Mesenchymal stem cell (in vitro differentiated cells and primary cell): ENCODE measurements around the gene PKP4.

Experiments used
- DNase-seq: peaks from one replicate; pipeline ENCODE4 v3.0.0-alpha.2; 2013
- H2AFZ ChIP-seq: one replicate; pipeline ENCODE4 v1.6.1; 2013; ENCODE audit warnings: low read depth, mild to moderate bottlenecking, control low read depth, inconsistent platforms, low read length, moderate library complexity
- H2AK5ac ChIP-seq: 2 replicates; pipeline ENCODE4 v1.6.1; 2013; ENCODE audit warnings: low read length, moderate library complexity, mild to moderate bottlenecking, inconsistent platforms; ENCODE audit not compliant: severe bottlenecking
- H2BK120ac ChIP-seq: one replicate; pipeline ENCODE4 v1.6.1; 2013; ENCODE audit warnings: low read depth, mild to moderate bottlenecking, inconsistent platforms, low read length, moderate library complexity
- H2BK12ac ChIP-seq, 2 experiments: one replicate each; pipeline ENCODE4 v1.6.1; 2013; ENCODE audit warnings: inconsistent platforms in 2 of 2, low read length in 2 of 2, mild to moderate bottlenecking in 2 of 2, moderate library complexity in 2 of 2, control low read depth in 1 of 2
- H2BK15ac ChIP-seq: one replicate; pipeline ENCODE4 v1.6.1; 2013; ENCODE audit warnings: mild to moderate bottlenecking, low read depth, inconsistent platforms; ENCODE audit not compliant: poor library complexity, severe bottlenecking
- H2BK5ac ChIP-seq: 2 replicates; pipeline ENCODE4 v1.6.1; 2013; ENCODE audit warnings: low read depth, mild to moderate bottlenecking, low read length, control low read depth, inconsistent platforms; ENCODE audit not compliant: poor library complexity, severe bottlenecking
- H3K14ac ChIP-seq, 2 experiments: one replicate each; pipeline ENCODE4 v1.6.1; 2013; ENCODE audit warnings: inconsistent platforms in 2 of 2, low read length in 2 of 2, control low read depth in 1 of 2, mild to moderate bottlenecking in 1 of 2, moderate library complexity in 1 of 2
- H3K18ac ChIP-seq, 2 experiments: one replicate each; pipeline ENCODE4 v1.6.1; 2013; ENCODE audit warnings: inconsistent platforms in 2 of 2, low read length in 2 of 2, control low read depth in 1 of 2, low read depth in 1 of 2, mild to moderate bottlenecking in 1 of 2
- H3K23ac ChIP-seq, 2 experiments: one replicate each; pipeline ENCODE4 v1.6.1; 2013; ENCODE audit warnings: inconsistent platforms in 2 of 2, low read length in 2 of 2, mild to moderate bottlenecking in 2 of 2, moderate library complexity in 2 of 2, control low read depth in 1 of 2
- H3K27ac ChIP-seq: 2 replicates; pipeline ENCODE4 v1.5.1; 2013; ENCODE audit warnings: mild to moderate bottlenecking, moderate library complexity, low read length, control low read depth, inconsistent platforms; ENCODE audit not compliant: poor library complexity, severe bottlenecking
- H3K27me3 ChIP-seq, 2 experiments: 2 replicates each; pipeline versions ENCODE4 v1.6.1 to v1.7.0; 2013; ENCODE audit warnings: low read length in 2 of 2, mild to moderate bottlenecking in 2 of 2, moderate library complexity in 2 of 2, control low read depth in 1 of 2, inconsistent platforms in 1 of 2; ENCODE audit not compliant: control insufficient read depth in 1 of 2, insufficient read depth in 1 of 2
- H3K36me3 ChIP-seq, 2 experiments: 2 replicates each; pipeline versions ENCODE4 v1.6.1 to v1.7.0; 2013; ENCODE audit warnings: low read length in 2 of 2, control low read depth in 1 of 2, inconsistent platforms in 1 of 2, low read depth in 1 of 2, mild to moderate bottlenecking in 1 of 2; ENCODE audit not compliant: insufficient read depth in 2 of 2, control insufficient read depth in 1 of 2
- H3K4ac ChIP-seq, 2 experiments: one replicate each; pipeline ENCODE4 v1.6.1; 2013; ENCODE audit warnings: inconsistent platforms in 2 of 2, low read length in 2 of 2, mild to moderate bottlenecking in 2 of 2, moderate library complexity in 2 of 2, control low read depth in 1 of 2, low read depth in 1 of 2
- H3K4me1 ChIP-seq: 2 replicates; pipeline ENCODE4 v1.6.1; 2013; ENCODE audit warnings: low read depth, low read length, control low read depth; ENCODE audit not compliant: control insufficient read depth, insufficient read depth
- H3K4me2 ChIP-seq: 2 replicates; pipeline ENCODE4 v1.6.1; 2013; ENCODE audit warnings: low read length, mild to moderate bottlenecking, inconsistent platforms; ENCODE audit not compliant: poor library complexity, severe bottlenecking
- H3K4me3 ChIP-seq, 2 experiments: 2 replicates each; pipeline versions ENCODE4 v1.5.1 to v1.7.0; 2013; ENCODE audit warnings: low read length in 2 of 2, mild to moderate bottlenecking in 2 of 2, control low read depth in 1 of 2, low read depth in 1 of 2; ENCODE audit not compliant: insufficient read depth in 1 of 2
- H3K79me1 ChIP-seq: replicated peaks from 2 replicates; pipeline ENCODE4 v1.6.1; 2013; ENCODE audit warnings: mild to moderate bottlenecking, control low read depth, low read length, inconsistent platforms; ENCODE audit not compliant: poor library complexity, severe bottlenecking
- H3K9ac ChIP-seq: 2 replicates; pipeline ENCODE4 v1.7.0; 2013; ENCODE audit warnings: mild to moderate bottlenecking, low read length, moderate library complexity
- H3K9me3 ChIP-seq: 2 replicates; pipeline ENCODE4 v1.7.0; 2013; ENCODE audit warnings: mild to moderate bottlenecking, low read length; ENCODE audit not compliant: control insufficient read depth
- H4K8ac ChIP-seq: one replicate; pipeline ENCODE4 v1.6.1; 2013; ENCODE audit warnings: inconsistent platforms, mild to moderate bottlenecking, low read length, moderate library complexity
- H4K91ac ChIP-seq: one replicate; pipeline ENCODE4 v1.6.1; 2013; ENCODE audit warnings: mild to moderate bottlenecking, low read length, inconsistent platforms
- WGBS: methylation state at CpG from one replicate; pipeline ENCODE4 v1.1.7; 2013; ENCODE audit warnings: mixed read lengths; 5-methylcytosine and 5-hydroxymethylcytosine counted together

Gene PKP4

DNA sequence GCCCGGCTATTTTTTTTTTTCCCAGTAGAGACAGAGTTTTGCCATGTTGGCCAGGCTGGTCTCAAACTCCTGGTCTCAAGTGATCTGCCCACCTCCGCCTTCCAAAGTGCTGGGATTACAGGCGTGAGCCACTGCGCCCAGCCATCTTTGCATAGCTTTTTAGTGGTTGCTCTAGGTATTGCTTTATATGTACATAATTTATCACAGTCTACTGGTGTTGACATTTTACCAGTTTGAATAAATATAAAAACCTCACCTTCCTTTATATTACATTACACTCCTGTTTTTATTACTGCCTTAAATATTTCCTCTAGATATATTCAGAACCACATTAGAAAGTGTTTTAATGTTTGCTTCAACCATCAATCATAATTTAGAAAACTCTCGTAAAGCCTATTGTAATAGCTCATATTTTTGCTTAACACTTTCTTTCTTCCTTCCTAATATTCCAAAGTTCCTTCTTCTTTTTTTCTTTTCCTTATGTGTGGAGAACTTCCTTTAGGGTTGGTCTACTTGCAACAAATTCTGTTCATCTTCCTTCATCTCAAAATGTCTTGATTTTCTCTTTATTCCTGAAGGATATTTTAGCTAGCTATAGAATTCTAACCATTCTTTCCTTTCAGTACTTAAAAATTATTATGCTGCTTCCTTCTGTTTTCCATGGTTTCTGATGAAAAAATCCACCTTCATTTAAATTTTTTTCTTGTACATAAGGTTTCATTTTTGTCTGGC is 256.2 kb downstream of the PKP4 start:
- H4K8ac ChIP-seq, result no peak overlapping the region
- H3K36me3 ChIP-seq, result no peaks in the 10 kb centered on the region
- no peak overlapping the region for H3K4me3 ChIP-seq
- H2BK5ac ChIP-seq, result no peak overlapping the region
- no peak overlapping the region for H2BK12ac ChIP-seq
- H3K23ac ChIP-seq, result no peak overlapping the region
- no peak overlapping the region for H3K9ac ChIP-seq
- H2AK5ac ChIP-seq, result no peak overlapping the region
- peaks cover 3% of the 10 kb centered on the region for H3K4me1 ChIP-seq
- no peak for DNase-seq
- peaks cover 0 to 5% of the 10 kb centered on the region in 2 experiments for H3K27me3 ChIP-seq
- H3K4ac ChIP-seq, result no peak overlapping the region
- no peak overlapping the region for H3K14ac ChIP-seq
- H3K18ac ChIP-seq, result no peak overlapping the region
- H3K27ac ChIP-seq, result no peak overlapping the region
- H2BK15ac ChIP-seq, result no peak overlapping the region
- H3K79me1 ChIP-seq, result no peaks in the 10 kb centered on the region
- H4K91ac ChIP-seq, result no peak overlapping the region
- no peak overlapping the region for H2AFZ ChIP-seq
- peaks cover 8% of the 10 kb centered on the region for H3K9me3 ChIP-seq
- WGBS, result 90% methylated on average over 4 of the region's 5 CpGs
- H2BK120ac ChIP-seq, result no peak overlapping the region
- H3K4me2 ChIP-seq, result no peak overlapping the region

GRCh38 chr2:158713523-158714138 is 256.9 kb downstream of the PKP4 start:
- no peaks in the 10 kb centered on the region for H3K36me3 ChIP-seq
- no peak overlapping the region for H3K27ac ChIP-seq
- H4K91ac ChIP-seq, result no peak overlapping the region
- no peak overlapping the region for H2BK15ac ChIP-seq
- 100% methylated on average over 1 of the region's 2 CpGs for WGBS
- H2BK12ac ChIP-seq, result no peak overlapping the region
- H3K4me1 ChIP-seq, result peaks cover 3% of the 10 kb centered on the region
- no peak overlapping the region for H2BK5ac ChIP-seq
- DNase-seq, result no peak
- no peak overlapping the region for H2AFZ ChIP-seq
- no peak overlapping the region for H3K4me3 ChIP-seq
- H3K14ac ChIP-seq, result no peak overlapping the region
- no peak overlapping the region for H2AK5ac ChIP-seq
- H3K18ac ChIP-seq, result no peak overlapping the region
- no peak overlapping the region for H3K4ac ChIP-seq
- H3K9me3 ChIP-seq, result peaks cover 8% of the 10 kb centered on the region
- no peak overlapping the region for H4K8ac ChIP-seq
- no peak overlapping the region for H3K9ac ChIP-seq
- no peaks in the 10 kb centered on the region for H3K79me1 ChIP-seq
- H2BK120ac ChIP-seq, result no peak overlapping the region
- H3K23ac ChIP-seq, result no peak overlapping the region
- no peak overlapping the region for H3K4me2 ChIP-seq
- H3K27me3 ChIP-seq, result peaks cover 0 to 5% of the 10 kb centered on the region in 2 experiments

- H2BK15ac ChIP-seq, result no peak overlapping the region
- H2BK120ac ChIP-seq, result no peak overlapping the region
- no peak overlapping the region for H4K91ac ChIP-seq
- H2AFZ ChIP-seq, result no peak overlapping the region
- DNase-seq, result no peak
- no peak overlapping the region for H2BK5ac ChIP-seq
- H3K23ac ChIP-seq, result no peak overlapping the region
- H3K27me3 ChIP-seq, result peaks cover 0 to 5% of the 10 kb centered on the region in 2 experiments
- peaks cover 8% of the 10 kb centered on the region for H3K9me3 ChIP-seq
- no peak overlapping the region for H3K4me3 ChIP-seq
- peaks cover 3% of the 10 kb centered on the region for H3K4me1 ChIP-seq
- H4K8ac ChIP-seq, result no peak overlapping the region
- H2AK5ac ChIP-seq, result no peak overlapping the region
- no peak overlapping the region for H3K27ac ChIP-seq
- H3K18ac ChIP-seq, result no peak overlapping the region
- H3K14ac ChIP-seq, result no peak overlapping the region
- H3K4ac ChIP-seq, result no peak overlapping the region
- H3K79me1 ChIP-seq, result no peaks in the 10 kb centered on the region
- no peak overlapping the region for H3K9ac ChIP-seq
- no peak overlapping the region for H2BK12ac ChIP-seq
- no peaks in the 10 kb centered on the region for H3K36me3 ChIP-seq
- H3K4me2 ChIP-seq, result no peak overlapping the region
- 65% methylated on average over 3 of the region's 4 CpGs for WGBS
Observed at GRCh38 chr2:158714420-158714819, 257.7 kb downstream of the PKP4 start.

DNA sequence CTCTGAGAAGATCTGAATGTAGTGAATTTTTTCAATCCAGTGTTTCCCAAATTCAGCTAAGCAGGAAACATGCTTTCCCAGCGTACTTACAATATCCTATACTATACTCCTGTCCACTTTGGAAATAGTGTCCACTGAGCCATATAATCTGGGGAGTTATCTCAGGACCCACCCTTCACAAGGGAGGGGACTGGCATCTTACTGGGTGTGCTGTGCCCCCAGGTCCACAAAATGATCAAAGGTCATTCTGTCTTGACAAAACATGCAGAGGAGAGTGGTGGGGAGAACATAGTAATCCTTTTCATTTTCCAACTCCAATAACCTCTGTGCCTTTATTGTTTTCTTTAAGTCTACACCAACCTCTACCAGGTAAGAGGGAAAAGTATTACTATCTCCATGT is 258.6 kb downstream of the PKP4 start:
- H3K27me3 ChIP-seq, result peaks cover 0 to 11% of the 10 kb centered on the region in 2 experiments
- no peak overlapping the region for H4K8ac ChIP-seq
- H3K14ac ChIP-seq, result no peak overlapping the region
- peaks cover 8% of the 10 kb centered on the region for H3K9me3 ChIP-seq
- H3K23ac ChIP-seq, result no peak overlapping the region
- peaks cover 3% of the 10 kb centered on the region for H3K4me1 ChIP-seq
- no peak overlapping the region for H2BK12ac ChIP-seq
- H2BK5ac ChIP-seq, result no peak overlapping the region
- H3K4me2 ChIP-seq, result no peak overlapping the region
- no peaks in the 10 kb centered on the region for H3K79me1 ChIP-seq
- H3K4ac ChIP-seq, result no peak overlapping the region
- no peak overlapping the region for H2AFZ ChIP-seq
- H3K18ac ChIP-seq, result no peak overlapping the region
- 67% methylated on average over 1 of the region's 1 CpG for WGBS
- no peak overlapping the region for H2BK120ac ChIP-seq
- H2BK15ac ChIP-seq, result no peak overlapping the region
- no peak overlapping the region for H3K9ac ChIP-seq
- no peak overlapping the region for H3K27ac ChIP-seq
- H3K36me3 ChIP-seq, result no peaks in the 10 kb centered on the region
- no peak overlapping the region for H2AK5ac ChIP-seq
- DNase-seq, result no peak
- H3K4me3 ChIP-seq, result no peak overlapping the region
- H4K91ac ChIP-seq, result no peak overlapping the region
